Smooth muscle cell (in vitro differentiated cells): Measurements from ENCODE around the gene PRKCE. TPM values are rescaled to one million over a fixed set of nuclear protein-coding genes. Genes with fewer than 3 reads are reported as not detected.

Experiments
- DNase-seq: peaks from one replicate; lab custom pipeline; 2025; ENCODE audit not compliant: unreplicated experiment; lab: John Stamatoyannopoulos, UW
- H2AFZ ChIP-seq: fragments of 200-600 bp; sonication (generic); 2 replicates; pipeline ENCODE4 v1.6.0; 2016; ENCODE audit warnings: antibody characterized with exemption, low read depth, mild to moderate bottlenecking
- H3F3A ChIP-seq: fragments of 200-600 bp; sonication (generic); 2 replicates; pipeline ENCODE4 v1.6.0; 2017; ENCODE audit warnings: antibody characterized with exemption, low read depth
- H3K27ac ChIP-seq: fragments of 200-600 bp; sonication (generic); 2 replicates; pipeline ENCODE4 v1.5.1; 2016; ENCODE audit warnings: low read depth, mild to moderate bottlenecking
- H3K27me3 ChIP-seq: fragments of 200-600 bp; sonication (generic); 2 replicates; pipeline ENCODE4 v1.6.1; 2016; ENCODE audit warnings: low read depth, mild to moderate bottlenecking
- H3K36me3 ChIP-seq: fragments of 200-600 bp; sonication (generic); 2 replicates; pipeline ENCODE4 v1.5.1; 2016; ENCODE audit warnings: low read depth
- H3K4me1 ChIP-seq: fragments of 200-600 bp; sonication (generic); 2 replicates; pipeline ENCODE4 v1.5.1; 2016; ENCODE audit warnings: low read depth
- H3K4me2 ChIP-seq: fragments of 200-600 bp; sonication (generic); 2 replicates; pipeline ENCODE4 v1.6.0; 2016; ENCODE audit warnings: mild to moderate bottlenecking
- H3K4me3 ChIP-seq: fragments of 200-600 bp; sonication (generic); 2 replicates; pipeline ENCODE4 v1.5.1; 2016; ENCODE audit warnings: mild to moderate bottlenecking
- H3K79me2 ChIP-seq: fragments of 200-600 bp; sonication (generic); 2 replicates; pipeline ENCODE4 v1.6.0; 2016; ENCODE audit warnings: low read depth, mild to moderate bottlenecking
- H3K9ac ChIP-seq: fragments of 200-600 bp; sonication (generic); 2 replicates; pipeline ENCODE4 v1.6.0; 2016; ENCODE audit warnings: low read depth
- H3K9me3 ChIP-seq: fragments of 200-600 bp; sonication (generic); replicated peaks from 2 replicates; pipeline ENCODE4 v1.5.1; 2016; ENCODE audit warnings: low read depth
- H4K20me1 ChIP-seq: fragments of 200-600 bp; sonication (generic); 2 replicates; pipeline ENCODE4 v1.6.0; 2016; ENCODE audit warnings: low read depth
- CTCF ChIP-seq: fragments of 200-600 bp; sonication (generic); IDR thresholded peaks from 2 replicates; pipeline ENCODE4 v1.5.1; 2017; ENCODE audit warnings: borderline replicate concordance, mild to moderate bottlenecking, antibody characterized with exemption; ENCODE audit not compliant: insufficient read depth, poor library complexity, severe bottlenecking
- WGBS: methylation state at CpG from one replicate; pipeline ENCODE4 v1.1.7; 2016; ENCODE audit warnings: low lambda C conversion rate; 5-methylcytosine and 5-hydroxymethylcytosine counted together
- polyA plus RNA-seq: library from polyadenylated mRNA; unstranded; fragments of >200 nt; fragmentation: Nextera tagmentation; extraction: Ambion mirVana; gene quantifications from 2 replicates; pipeline ENCODE4 v1.2.1, GENCODE V29; 2016
- total RNA-seq: library from RNA; depleted of rRNA; stranded (reverse); fragments of >200 nt; gene quantifications from 2 replicates; pipeline ENCODE4 v1.2.3, GENCODE V29; 2014

The PRKCE gene
- total and polyA plus RNA-seq, 2 experiments from 2014 or later: 20.6 to 29.1 TPM

GRCh38 chr2:45954233-45954850 lies 302.9 kb downstream of the PRKCE start:
- Histone ChIP-seq H3K9ac (no peak overlapping the region), H3F3A (no peaks in the 10 kb centered on the region), H2AFZ (no peak overlapping the region), H3K9me3 (no peaks in the 10 kb centered on the region), H3K27ac (no peak overlapping the region), H3K4me3 (no peak overlapping the region), H3K36me3 (no peaks in the 10 kb centered on the region), H3K4me2 (no peak overlapping the region), H3K27me3 (no peaks in the 10 kb centered on the region), H3K4me1 (no peaks in the 10 kb centered on the region), H3K79me2 (peaks cover 11% of the 10 kb centered on the region), H4K20me1 (peaks cover 97% of the 10 kb centered on the region)
- WGBS: 89% methylated on average over 1 of the region's 1 CpG
- TF ChIP-seq CTCF: no peak
- DNase-seq: no peak

GRCh38 chr2:45957533-45958227 lies 306.2 kb downstream of the PRKCE start:
- H3F3A ChIP-seq: no peaks in the 10 kb centered on the region
- H2AFZ ChIP-seq: no peak overlapping the region
- H4K20me1 ChIP-seq: peaks cover 99% of the 10 kb centered on the region
- H3K9me3 ChIP-seq: no peaks in the 10 kb centered on the region
- 96% methylated on average over 4 of the region's 4 CpGs for WGBS
- TF ChIP-seq CTCF: no peak
- H3K4me2 ChIP-seq: no peak overlapping the region
- H3K4me1 ChIP-seq: no peaks in the 10 kb centered on the region
- DNase-seq: no peak
- no peaks in the 10 kb centered on the region for H3K36me3 ChIP-seq
- peaks cover 6% of the 10 kb centered on the region for H3K79me2 ChIP-seq
- H3K4me3 ChIP-seq: no peak overlapping the region
- H3K27ac ChIP-seq: no peak overlapping the region
- no peak overlapping the region for H3K9ac ChIP-seq
- H3K27me3 ChIP-seq: no peaks in the 10 kb centered on the region

- Histone ChIP-seq H3K36me3 (no peaks in the 10 kb centered on the region), H3F3A (no peaks in the 10 kb centered on the region), H3K27me3 (no peaks in the 10 kb centered on the region), H3K4me2 (no peak overlapping the region), H3K79me2 (peaks cover 6% of the 10 kb centered on the region), H2AFZ (no peak overlapping the region), H4K20me1 (peaks cover 99% of the 10 kb centered on the region), H3K9me3 (no peaks in the 10 kb centered on the region), H3K9ac (no peak overlapping the region), H3K27ac (no peak overlapping the region), H3K4me1 (no peaks in the 10 kb centered on the region), H3K4me3 (no peak overlapping the region)
- 88% methylated on average over 8 of the region's 8 CpGs for WGBS
- no peak for DNase-seq
- no peak for TF ChIP-seq CTCF
Measured at GRCh38 chr2:45960057-45960863, 308.8 kb downstream of the PRKCE start.
